ENCODE data around the gene OPTC. TPM values are rescaled to one million over a fixed set of nuclear protein-coding genes. Genes with fewer than 3 reads are reported as not detected.
A peak's percentile ranks its signal among the peaks of the same experiment; 100 is the strongest.

OPTC gene
- total RNA-seq, 2 donors from 2014 or later: 0.26 to 0.42 TPM

DNA sequence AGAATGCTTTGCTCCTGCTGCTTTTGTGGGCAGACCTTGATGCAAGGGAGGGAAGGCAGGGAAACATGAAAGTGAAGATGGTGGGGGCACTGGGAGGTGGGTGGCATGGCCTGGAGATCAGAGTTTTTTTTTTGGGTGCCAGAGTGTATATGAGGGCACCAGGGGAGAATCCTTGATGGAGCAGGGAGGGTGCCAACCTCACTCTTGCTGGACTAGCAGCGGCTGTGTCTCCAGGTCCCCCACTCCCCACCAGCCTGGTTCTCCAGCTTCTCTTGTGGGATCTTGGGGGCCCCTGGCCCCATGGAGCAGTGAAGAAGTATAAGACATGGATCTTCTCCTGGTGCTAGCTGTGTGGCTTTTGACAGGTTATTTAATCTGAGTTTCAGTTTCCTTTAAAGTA lies 31.8 kb upstream of the OPTC start:
- no peak overlapping the region for H3K9ac ChIP-seq (ENCODE audit: extremely low read depth, low read length, poor library complexity, severe bottlenecking)
- Mint-ChIP-seq H3K9me3 (peaks cover 3% of the 10 kb centered on the region), H3K4me3 (no peak overlapping the region), H3K27me3 (ENCODE audit: insufficient read depth) (peaks cover 7% of the 10 kb centered on the region), H3K27ac (peak overlapping the region; percentile 4), H3K36me3 (ENCODE audit: low read depth) (no peaks in the 10 kb centered on the region), H3K4me1 (peaks cover 47% of the 10 kb centered on the region)
- H3K36me3 ChIP-seq (ENCODE audit: control insufficient read depth, insufficient read depth, low read length): no peaks in the 10 kb centered on the region
- no peak for DNase-seq
- TF ChIP-seq, protein P1, sequence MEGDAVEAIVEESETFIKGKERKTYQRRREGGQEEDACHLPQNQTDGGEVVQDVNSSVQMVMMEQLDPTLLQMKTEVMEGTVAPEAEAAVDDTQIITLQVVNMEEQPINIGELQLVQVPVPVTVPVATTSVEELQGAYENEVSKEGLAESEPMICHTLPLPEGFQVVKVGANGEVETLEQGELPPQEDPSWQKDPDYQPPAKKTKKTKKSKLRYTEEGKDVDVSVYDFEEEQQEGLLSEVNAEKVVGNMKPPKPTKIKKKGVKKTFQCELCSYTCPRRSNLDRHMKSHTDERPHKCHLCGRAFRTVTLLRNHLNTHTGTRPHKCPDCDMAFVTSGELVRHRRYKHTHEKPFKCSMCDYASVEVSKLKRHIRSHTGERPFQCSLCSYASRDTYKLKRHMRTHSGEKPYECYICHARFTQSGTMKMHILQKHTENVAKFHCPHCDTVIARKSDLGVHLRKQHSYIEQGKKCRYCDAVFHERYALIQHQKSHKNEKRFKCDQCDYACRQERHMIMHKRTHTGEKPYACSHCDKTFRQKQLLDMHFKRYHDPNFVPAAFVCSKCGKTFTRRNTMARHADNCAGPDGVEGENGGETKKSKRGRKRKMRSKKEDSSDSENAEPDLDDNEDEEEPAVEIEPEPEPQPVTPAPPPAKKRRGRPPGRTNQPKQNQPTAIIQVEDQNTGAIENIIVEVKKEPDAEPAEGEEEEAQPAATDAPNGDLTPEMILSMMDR (conservative IDR thresholded peaks at IDR 0.05): no peak
- no peaks in the 10 kb centered on the region for H3K9me3 ChIP-seq (ENCODE audit: control insufficient read depth, low read length)
- WGBS, 2 experiments (ENCODE audit: insufficient coverage in 1 of 2, insufficient read length in 1 of 2): 100% methylated on average over 1 of the region's 1 CpG; no CpG with 5 or more reads in 1 of the 2 experiments
- no peak overlapping the region for H3K4me3 ChIP-seq (ENCODE audit: low read length)
- peaks cover 8% of the 10 kb centered on the region for H3K4me1 ChIP-seq (ENCODE audit: control insufficient read depth, insufficient read depth, low read length)
- no peak overlapping the region for H3K27ac ChIP-seq (ENCODE audit: low read depth, low read length)
- no peaks in the 10 kb centered on the region for H3K27me3 ChIP-seq (ENCODE audit: control insufficient read depth, insufficient read depth, low read length, poor library complexity, severe bottlenecking)

DNA sequence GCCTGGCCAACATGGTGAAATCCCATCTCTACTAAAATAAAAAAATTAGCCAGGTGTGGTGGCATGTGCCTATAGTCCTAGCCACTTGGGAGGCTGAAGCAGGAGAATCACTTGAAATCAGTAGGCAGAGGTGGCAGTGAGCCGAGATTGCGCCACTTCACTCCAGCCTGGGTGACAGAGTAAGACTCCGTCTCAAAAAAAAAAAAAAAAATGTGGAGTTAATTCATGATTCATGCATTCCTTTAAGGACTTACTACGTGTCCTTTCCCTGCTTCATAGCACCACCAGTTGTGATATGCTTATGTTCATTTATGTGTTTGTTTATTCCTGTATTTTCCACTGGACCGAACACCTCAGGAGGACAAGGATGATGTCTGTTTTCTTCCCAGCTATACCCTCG lies 31.1 kb upstream of the OPTC start:
- peaks cover 7% of the 10 kb centered on the region for H3K27me3 Mint-ChIP-seq (ENCODE audit: insufficient read depth)
- H3K36me3 Mint-ChIP-seq (ENCODE audit: low read depth): no peaks in the 10 kb centered on the region
- no peak overlapping the region for H3K4me3 Mint-ChIP-seq
- no peak overlapping the region for H3K27ac Mint-ChIP-seq
- Histone ChIP-seq H3K36me3 (ENCODE audit: control insufficient read depth, insufficient read depth, low read length) (no peaks in the 10 kb centered on the region), H3K27me3 (ENCODE audit: control insufficient read depth, insufficient read depth, low read length, poor library complexity, severe bottlenecking) (no peaks in the 10 kb centered on the region), H3K9me3 (ENCODE audit: control insufficient read depth, low read length) (no peaks in the 10 kb centered on the region), H3K9ac (ENCODE audit: extremely low read depth, low read length, poor library complexity, severe bottlenecking) (no peak overlapping the region), H3K4me1 (ENCODE audit: control insufficient read depth, insufficient read depth, low read length) (peaks cover 6% of the 10 kb centered on the region), H3K4me3 (ENCODE audit: low read length) (no peak overlapping the region), H3K27ac (ENCODE audit: low read depth, low read length) (no peak overlapping the region)
- peaks cover 3% of the 10 kb centered on the region for H3K9me3 Mint-ChIP-seq
- H3K4me1 Mint-ChIP-seq: peaks cover 44% of the 10 kb centered on the region
- TF ChIP-seq, protein P1 (conservative IDR thresholded peaks at IDR 0.05): no peak
- no peak for DNase-seq
- 86 to 92% methylated on average over 5 to 6 of the region's 6 CpGs for WGBS, 2 experiments (ENCODE audit: insufficient coverage in 1 of 2, insufficient read length in 1 of 2)

DNA sequence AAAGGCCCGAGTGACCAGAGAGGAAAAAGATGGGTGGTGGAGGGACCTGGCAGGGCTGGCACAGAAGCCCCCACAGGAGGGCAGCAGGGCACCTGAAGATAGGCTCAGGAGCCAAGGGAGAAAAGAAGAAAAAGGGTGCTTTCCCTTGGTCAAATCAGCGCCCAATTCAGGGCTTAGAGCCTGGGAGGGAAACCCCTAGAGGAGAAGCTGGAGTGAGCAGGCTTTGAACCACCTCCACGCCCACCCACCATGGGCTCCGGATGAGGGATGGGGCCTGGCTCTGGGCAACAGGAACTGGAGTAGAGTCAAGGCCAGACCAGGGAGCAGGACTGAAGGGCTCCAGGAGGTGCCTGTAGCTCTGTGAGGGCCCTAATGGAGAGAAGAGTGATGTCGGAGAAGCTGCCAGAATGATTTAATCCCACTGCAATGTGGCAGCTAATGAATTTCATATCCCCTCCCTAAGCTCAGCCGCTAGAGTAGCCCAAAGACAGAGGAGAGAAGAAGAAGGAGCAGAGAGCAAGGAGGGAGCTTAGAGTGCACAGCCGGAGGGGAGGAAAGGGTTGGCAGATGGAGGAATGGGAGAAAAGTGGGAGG lies 30.4 kb upstream of the OPTC start:
- peaks cover 7% of the 10 kb centered on the region for H3K27me3 Mint-ChIP-seq (ENCODE audit: insufficient read depth)
- no peaks in the 10 kb centered on the region for H3K9me3 Mint-ChIP-seq
- TF ChIP-seq, protein P1 (conservative IDR thresholded peaks at IDR 0.05): peak; percentile 47
- Histone ChIP-seq H3K9me3 (ENCODE audit: control insufficient read depth, low read length) (no peaks in the 10 kb centered on the region), H3K9ac (ENCODE audit: extremely low read depth, low read length, poor library complexity, severe bottlenecking) (no peak overlapping the region), H3K4me1 (ENCODE audit: control insufficient read depth, insufficient read depth, low read length) (peaks cover 6% of the 10 kb centered on the region), H3K36me3 (ENCODE audit: control insufficient read depth, insufficient read depth, low read length) (no peaks in the 10 kb centered on the region), H3K27me3 (ENCODE audit: control insufficient read depth, insufficient read depth, low read length, poor library complexity, severe bottlenecking) (no peaks in the 10 kb centered on the region), H3K4me3 (ENCODE audit: low read length) (no peak overlapping the region), H3K27ac (ENCODE audit: low read depth, low read length) (no peak overlapping the region)
- H3K36me3 Mint-ChIP-seq (ENCODE audit: low read depth): no peaks in the 10 kb centered on the region
- WGBS, 2 experiments (ENCODE audit: insufficient coverage in 1 of 2, insufficient read length in 1 of 2): 56 to 78% methylated on average over 5 to 7 of the region's 7 CpGs
- peaks cover 47% of the 10 kb centered on the region for H3K4me1 Mint-ChIP-seq
- H3K4me3 Mint-ChIP-seq: no peak overlapping the region
- DNase-seq: peak; percentile 75
- H3K27ac Mint-ChIP-seq: no peak overlapping the region
